GM15510 (cell line): ENCODE results near the gene TENT5C.

ENCODE experiments used
- POLR2A ChIP-seq: IDR thresholded peaks from 3 replicates; pipeline ENCODE4 v1.6.1; 2011; ENCODE audit warnings: borderline replicate concordance; ENCODE audit not compliant: insufficient read length; ENCODE audit errors: extremely low read depth

Gene TENT5C

GRCh38 chr1:117613969-117614729, 8.3 kb downstream of the TENT5C start:
- TF ChIP-seq POLR2A: no peak

GRCh38 chr1:117615474-117615873, 9.6 kb downstream of the TENT5C start:
- no peak for TF ChIP-seq POLR2A

- no peak for TF ChIP-seq POLR2A
Measured at GRCh38 chr1:117616356-117616755, 10.5 kb downstream of the TENT5C start.

GRCh38 chr1:117616967-117617366, 11.1 kb downstream of the TENT5C start:
- no peak for TF ChIP-seq POLR2A

GRCh38 chr1:117618450-117619122, 12.7 kb downstream of the TENT5C start:
- TF ChIP-seq POLR2A: no peak

- no peak for TF ChIP-seq POLR2A
Measured at GRCh38 chr1:117620440-117620839, 14.6 kb downstream of the TENT5C start.

- no peak for TF ChIP-seq POLR2A
Measured at GRCh38 chr1:117621316-117621715, 15.5 kb downstream of the TENT5C start.

- TF ChIP-seq POLR2A: no peak
Measured at GRCh38 chr1:117622726-117623125, 16.9 kb downstream of the TENT5C start.

- TF ChIP-seq POLR2A: no peak
Measured at GRCh38 chr1:117623141-117623540, 17.3 kb downstream of the TENT5C start.

- no peak for TF ChIP-seq POLR2A
Measured at GRCh38 chr1:117623698-117624097, 17.9 kb downstream of the TENT5C start.

- no peak for TF ChIP-seq POLR2A
Measured at GRCh38 chr1:117627546-117628130, 21.8 kb downstream of the TENT5C start.

GRCh38 chr1:117628343-117628742, 22.5 kb downstream of the TENT5C start:
- no peak for TF ChIP-seq POLR2A

GRCh38 chr1:117629625-117630422, 24.0 kb downstream of the TENT5C start:
- no peak for TF ChIP-seq POLR2A

- no peak for TF ChIP-seq POLR2A
Measured at GRCh38 chr1:117630423-117630998, 24.7 kb downstream of the TENT5C start.
